ENCODE results near the gene CCDC107. TPM values are rescaled to one million over a fixed set of nuclear protein-coding genes. Genes with fewer than 3 reads are reported as not detected.

CCDC107 gene
- total and polyA plus RNA-seq, 2 of the 13 experiments (the other 11 are each of a cell fraction or from before 2014, with no cell fraction given): 7.1 to 15.2 TPM

GRCh38 chr9:35646153-35646532, 11.9 kb upstream of the CCDC107 start (continued):
- TF ChIP-seq THAP8 (CRISPR knock-in tag; IDR thresholded peaks at IDR 0.05; ENCODE audit: borderline replicate concordance) (no peak), ZNF616 (CRISPR knock-in tag; IDR thresholded peaks at IDR 0.05; ENCODE audit: low read depth) (0 out of 2 replicates have a peak, but pooled peaks have one; percentile 37), NCOA1 (CRISPR knock-in tag; IDR thresholded peaks at IDR 0.05) (no peak), ZSCAN25 (CRISPR knock-in tag; IDR thresholded peaks at IDR 0.05) (no peak), ZNF335 (CRISPR knock-in tag; IDR thresholded peaks at IDR 0.05) (no peak), EED (CRISPR knock-in tag; IDR thresholded peaks at IDR 0.05) (peak; percentile 64; the same call in 1 of the 2 replicates), SMAD9 (CRISPR knock-in tag; IDR thresholded peaks at IDR 0.05) (no peak), GMEB2 (CRISPR knock-in tag; IDR thresholded peaks at IDR 0.05; ENCODE audit: low read depth) (no peak), ZNF724P (CRISPR knock-in tag; IDR thresholded peaks at IDR 0.05; ENCODE audit: borderline replicate concordance) (no peak), SOX6 (IDR thresholded peaks at IDR 0.05) (no peak), SOX6 (CRISPR knock-in tag; IDR thresholded peaks at IDR 0.05) (no peak), ZNF451 (CRISPR knock-in tag; IDR thresholded peaks at IDR 0.05) (no peak), ASH2L (IDR thresholded peaks at IDR 0.05; ENCODE audit: insufficient read length, low read depth, low read length) (no peak), ZNF580 (CRISPR knock-in tag; IDR thresholded peaks at IDR 0.05; ENCODE audit: borderline replicate concordance, low read depth) (no peak), SNAI1 (CRISPR knock-in tag; IDR thresholded peaks at IDR 0.05; ENCODE audit: borderline replicate concordance) (no peak), TEAD3 (CRISPR knock-in tag; optimal IDR thresholded peaks at IDR 0.05; ENCODE audit: borderline replicate concordance) (peak; percentile 89), ZNF564 (CRISPR knock-in tag; IDR thresholded peaks at IDR 0.05) (no peak), ETV6 (CRISPR knock-in tag; conservative IDR thresholded peaks at IDR 0.05) (no peak), ZNF691 (CRISPR knock-in tag; IDR thresholded peaks at IDR 0.05; ENCODE audit: borderline replicate concordance, low read depth) (no peak), PBX2 (CRISPR knock-in tag; IDR thresholded peaks at IDR 0.05) (no peak), DRAP1 (CRISPR knock-in tag; IDR thresholded peaks at IDR 0.05) (no peak), ZFP82 (CRISPR knock-in tag; IDR thresholded peaks at IDR 0.05; ENCODE audit: borderline replicate concordance) (0 out of 2 replicates have a peak, but pooled peaks have one; percentile 61), HNRNPUL1 (IDR thresholded peaks at IDR 0.05; ENCODE audit: low read depth, low read length) (no peak), ZUFSP (CRISPR knock-in tag; IDR thresholded peaks at IDR 0.05; ENCODE audit: borderline replicate concordance) (no peak), ZNF850 (CRISPR knock-in tag; conservative IDR thresholded peaks at IDR 0.05) (peak; percentile 61; the same call in 1 of the 2 replicates), ZNF264 (CRISPR knock-in tag; IDR thresholded peaks at IDR 0.05) (no peak)
